GM21390 (cell line): ENCODE data around the gene MDM2.
"Not testable (repeated sequence)": the region's sequence is repeated elsewhere in the genome, so short reads cannot be mapped to it uniquely, and the experiment has no call there.

ENCODE experiments used
- ATAC-seq: cut with Tn5 transposase; IDR thresholded peaks from one replicate; pipeline ENCODE4 v1.9.1; 2021; ENCODE audit not compliant: unreplicated experiment

MDM2 gene

DNA sequence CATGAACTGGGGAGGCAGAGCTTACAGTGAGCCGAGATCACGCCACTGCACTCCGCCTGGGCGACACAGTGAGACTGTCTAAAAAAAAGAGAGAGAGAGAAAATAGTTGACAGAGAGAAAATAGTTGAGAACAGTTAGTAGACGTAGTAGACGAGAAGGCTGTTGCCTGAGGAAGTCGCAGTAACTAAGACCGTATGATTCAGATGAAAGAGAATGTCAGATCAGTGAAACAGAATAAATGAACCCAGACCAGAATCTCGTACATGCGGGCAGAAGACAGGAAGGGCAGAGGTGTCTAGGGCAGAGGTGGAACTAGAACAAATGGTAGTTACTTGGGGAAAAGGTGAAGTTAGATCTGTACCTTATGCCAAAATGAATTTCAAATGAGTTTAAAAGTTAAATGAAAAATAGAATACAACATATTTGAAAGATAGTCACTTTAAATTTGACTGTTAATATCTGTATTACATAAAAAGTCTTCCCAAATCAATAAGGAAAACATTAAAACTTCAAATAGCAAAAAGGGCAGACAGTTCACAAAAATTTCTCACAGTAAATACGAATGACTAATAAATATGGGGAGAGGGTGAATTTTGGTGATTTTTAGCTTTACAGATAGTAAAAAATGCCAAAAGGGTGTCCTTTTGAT lies 17.7 kb downstream of the MDM2 start:
- no peak for ATAC-seq

DNA sequence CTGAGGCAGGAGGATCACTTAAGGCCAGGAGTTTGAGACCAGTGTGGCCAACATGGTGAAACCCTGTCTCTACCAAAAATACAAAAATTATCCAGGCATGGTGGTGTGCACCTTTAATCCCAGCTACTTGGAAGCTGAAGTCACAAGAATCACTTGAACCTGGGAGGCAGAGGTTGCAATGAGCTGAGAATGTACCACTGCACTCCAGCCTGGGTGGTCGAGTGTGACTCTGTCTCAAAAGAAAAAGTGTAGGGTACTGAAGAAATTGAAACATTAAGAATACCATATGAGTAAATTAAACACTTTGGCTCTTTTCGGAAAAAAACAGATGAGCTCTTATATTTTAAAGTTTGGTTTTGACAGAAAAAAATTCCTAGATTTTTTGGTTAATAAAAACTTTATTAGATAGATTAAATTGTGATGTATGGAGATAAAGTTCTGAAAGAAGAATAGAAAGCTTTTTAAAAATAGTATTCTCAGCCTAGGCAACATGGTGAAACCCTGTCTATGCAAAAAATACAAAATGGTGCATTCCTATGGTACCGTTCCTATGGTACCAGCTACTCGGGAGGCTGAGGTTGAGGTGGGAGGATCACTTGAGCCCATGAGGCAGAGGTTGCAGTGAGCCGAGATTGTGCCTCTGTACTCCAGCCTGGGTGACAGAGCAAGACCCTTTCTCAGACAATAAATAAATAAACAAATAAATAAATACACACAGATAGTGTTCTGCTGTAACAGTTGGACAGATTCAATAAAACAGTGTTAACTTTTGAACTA lies 20.1 kb downstream of the MDM2 start:
- ATAC-seq = no peak

DNA sequence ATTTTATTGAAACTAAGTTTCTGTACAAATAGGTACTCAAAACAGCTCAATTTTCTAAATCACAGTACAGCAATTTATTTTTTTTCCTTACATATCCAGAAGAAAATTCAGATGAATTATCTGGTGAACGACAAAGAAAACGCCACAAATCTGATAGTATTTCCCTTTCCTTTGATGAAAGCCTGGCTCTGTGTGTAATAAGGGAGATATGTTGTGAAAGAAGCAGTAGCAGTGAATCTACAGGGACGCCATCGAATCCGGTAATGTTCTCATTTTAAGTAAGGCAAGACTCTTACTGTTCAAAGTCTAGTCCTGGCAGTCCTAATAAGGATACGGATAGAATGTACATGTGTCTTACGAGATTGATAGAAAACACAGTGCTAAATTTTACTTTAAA lies 20.7 kb downstream of the MDM2 start:
- ATAC-seq = no peak

DNA sequence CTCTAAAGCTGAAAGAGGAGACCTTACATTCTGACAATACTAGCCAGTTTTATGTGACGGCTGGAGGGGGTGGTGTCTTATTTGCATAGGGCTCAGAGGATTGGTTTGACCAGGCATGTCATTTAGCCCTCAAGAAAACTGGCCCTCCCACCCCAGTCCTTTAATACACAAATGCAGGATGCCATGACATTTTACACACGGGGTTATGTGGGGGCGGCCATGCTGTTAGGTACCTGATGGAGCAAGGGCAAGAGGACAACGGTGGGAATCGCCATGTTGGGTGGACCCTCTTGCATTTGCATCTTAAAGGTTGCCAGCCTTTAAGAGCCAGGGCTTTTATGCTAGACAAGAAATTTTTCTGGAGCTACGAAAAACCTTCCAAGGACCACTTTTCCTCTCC lies 23.3 kb downstream of the MDM2 start:
- ATAC-seq = no peak

DNA sequence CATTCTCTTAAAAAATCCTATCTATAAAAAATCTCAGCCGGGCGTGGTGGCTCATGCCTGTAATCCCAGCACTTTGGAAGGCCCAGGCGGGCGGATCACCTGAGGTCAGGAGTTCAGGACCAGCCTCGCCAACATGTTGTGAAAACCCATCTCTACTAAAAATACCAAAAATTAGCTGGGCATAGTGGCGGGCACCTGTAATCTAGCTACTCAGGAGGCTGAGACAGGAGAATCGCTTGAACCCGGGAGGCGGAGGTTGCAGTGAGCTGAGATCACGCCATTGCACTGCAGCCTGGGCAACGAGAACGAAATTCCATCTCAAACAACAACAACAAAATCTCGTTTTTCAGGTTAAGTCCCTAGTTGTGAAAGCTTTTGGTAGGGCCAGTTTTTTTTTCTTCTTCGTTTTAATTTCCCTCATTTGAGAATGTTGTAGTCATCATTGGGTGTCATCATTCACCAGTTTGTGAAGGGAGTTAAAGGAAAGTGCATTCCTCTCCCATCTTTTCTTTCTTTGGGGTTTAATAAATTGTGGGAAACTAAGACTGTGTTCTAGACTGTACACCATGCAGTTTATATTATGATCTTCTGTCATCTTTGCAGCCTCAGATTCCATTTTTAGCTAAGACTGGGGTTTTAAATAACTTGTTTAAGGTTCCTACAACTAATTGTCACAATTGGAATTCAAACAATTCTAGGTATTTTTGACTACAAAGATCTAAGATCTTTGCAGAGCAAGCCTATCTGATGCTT lies 23.9 kb downstream of the MDM2 start:
- no peak for ATAC-seq

DNA sequence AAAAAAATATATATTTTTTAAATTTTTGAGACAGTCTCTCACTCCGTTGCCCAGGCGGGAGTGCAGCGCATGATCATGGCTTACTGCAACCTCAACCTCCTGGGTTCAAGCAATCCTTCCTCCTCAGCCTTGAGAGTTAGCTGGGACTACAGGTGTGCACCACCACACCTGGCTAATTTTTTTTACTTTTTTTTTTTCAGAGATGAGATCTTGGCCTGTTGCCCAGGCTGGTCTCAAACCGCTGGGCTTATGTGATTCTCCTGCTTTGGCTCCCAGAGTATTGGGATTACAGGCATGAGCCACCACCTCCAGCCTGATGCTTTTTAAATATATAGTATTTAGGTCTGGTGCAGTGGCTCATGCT lies 24.5 kb downstream of the MDM2 start:
- ATAC-seq = no peak

DNA sequence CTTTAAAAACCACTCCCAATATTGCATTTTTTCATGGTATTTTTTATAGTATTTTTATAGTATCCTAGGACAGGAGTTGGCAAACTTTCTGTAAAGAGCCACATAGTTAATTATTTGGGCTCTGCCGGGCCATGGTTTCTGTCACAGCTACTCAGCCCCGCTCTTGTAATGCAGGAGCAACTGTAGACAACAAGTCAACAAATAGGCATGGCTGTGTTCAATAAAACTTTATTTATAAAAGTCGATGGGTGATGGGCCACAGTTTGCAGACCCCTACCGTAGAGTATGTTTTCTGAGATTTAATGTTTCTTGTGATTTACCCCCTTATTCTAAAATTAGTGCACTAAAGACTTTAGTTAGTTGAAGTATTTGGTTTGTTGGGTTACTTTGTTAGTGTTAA lies 25.5 kb downstream of the MDM2 start:
- ATAC-seq = no peak

DNA sequence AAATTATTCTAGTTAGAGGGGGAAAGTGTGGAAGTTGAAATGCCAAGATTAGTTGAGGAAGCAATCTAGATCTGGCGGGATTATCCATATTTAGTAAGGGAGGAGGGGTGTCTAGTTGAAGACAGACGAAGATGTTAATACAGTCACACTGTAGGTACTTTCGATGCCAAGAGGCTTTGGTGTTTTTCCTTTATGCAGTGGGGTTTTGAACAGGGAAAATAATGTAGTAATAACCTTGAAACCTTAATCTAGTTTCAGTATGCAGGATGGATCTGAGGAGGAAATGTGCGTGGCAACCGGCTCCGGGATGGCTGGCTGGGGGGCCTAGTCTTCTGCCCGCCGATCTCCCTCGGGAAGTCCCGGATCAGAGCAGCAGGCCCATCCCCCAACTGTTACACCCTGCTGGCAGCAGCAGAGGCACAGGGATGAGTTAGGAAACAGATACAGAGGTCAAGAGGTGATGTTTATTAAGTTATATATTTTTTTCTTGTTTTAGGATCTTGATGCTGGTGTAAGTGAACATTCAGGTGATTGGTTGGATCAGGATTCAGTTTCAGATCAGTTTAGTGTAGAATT lies 27.4 kb downstream of the MDM2 start:
- no peak for ATAC-seq

DNA sequence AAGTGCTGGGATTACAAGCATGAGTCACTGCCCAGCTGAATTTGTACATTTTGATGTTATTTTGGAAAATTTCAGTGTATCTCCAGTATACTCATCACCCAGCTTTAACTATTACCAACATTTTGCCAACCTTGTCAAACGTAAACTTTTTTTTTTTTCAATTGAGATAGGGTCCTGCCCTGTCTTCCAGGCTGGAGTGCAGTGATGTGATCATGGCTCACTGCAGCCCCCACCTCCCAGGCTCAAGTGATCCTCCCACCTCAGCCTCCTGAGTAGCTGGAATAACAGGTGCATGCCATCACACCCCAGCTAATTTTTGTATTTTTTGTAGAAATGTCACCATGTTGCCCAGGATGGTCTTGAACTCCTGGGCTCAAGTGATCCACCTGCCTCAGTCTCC lies 29.2 kb downstream of the MDM2 start:
- ATAC-seq = no peak

DNA sequence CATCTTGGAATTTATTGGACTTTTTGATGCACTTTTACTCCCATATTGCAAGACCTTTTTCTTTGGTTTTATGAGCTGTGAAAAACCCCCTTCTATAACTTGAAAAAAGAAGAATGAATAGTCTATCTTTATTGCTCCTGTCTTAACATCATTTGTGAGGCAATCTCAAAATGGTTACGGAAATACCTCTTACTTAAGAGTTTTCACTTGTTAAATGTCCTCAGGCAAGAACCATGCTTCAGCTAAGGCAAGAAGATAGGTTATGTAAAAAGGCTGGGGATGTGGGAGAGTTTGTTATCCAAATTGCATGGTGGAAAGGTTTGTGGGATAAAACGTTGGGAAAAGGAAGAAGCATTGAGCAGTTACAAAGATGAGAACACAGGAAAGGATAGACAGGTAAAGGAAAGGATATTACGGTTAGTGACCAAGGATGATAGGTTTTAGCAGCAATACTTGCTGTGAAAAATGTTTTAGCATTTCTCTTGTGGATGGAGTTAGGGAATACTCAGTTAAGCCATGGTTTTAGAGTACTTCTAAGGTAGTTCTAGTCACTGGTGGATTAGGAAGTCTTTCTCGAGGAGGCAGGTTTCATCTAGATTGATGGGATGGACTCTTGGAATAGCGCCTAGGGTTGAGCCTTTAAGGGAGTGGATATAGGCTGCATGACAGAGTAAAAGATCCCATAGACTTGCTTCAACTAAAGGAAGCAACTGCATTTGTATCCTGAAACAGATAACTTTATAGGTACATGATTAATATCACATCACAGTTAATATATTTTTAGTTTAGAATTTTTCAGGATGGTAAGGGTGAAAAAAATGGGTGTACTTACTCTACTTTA lies 30.3 kb downstream of the MDM2 start:
- no peak for ATAC-seq

DNA sequence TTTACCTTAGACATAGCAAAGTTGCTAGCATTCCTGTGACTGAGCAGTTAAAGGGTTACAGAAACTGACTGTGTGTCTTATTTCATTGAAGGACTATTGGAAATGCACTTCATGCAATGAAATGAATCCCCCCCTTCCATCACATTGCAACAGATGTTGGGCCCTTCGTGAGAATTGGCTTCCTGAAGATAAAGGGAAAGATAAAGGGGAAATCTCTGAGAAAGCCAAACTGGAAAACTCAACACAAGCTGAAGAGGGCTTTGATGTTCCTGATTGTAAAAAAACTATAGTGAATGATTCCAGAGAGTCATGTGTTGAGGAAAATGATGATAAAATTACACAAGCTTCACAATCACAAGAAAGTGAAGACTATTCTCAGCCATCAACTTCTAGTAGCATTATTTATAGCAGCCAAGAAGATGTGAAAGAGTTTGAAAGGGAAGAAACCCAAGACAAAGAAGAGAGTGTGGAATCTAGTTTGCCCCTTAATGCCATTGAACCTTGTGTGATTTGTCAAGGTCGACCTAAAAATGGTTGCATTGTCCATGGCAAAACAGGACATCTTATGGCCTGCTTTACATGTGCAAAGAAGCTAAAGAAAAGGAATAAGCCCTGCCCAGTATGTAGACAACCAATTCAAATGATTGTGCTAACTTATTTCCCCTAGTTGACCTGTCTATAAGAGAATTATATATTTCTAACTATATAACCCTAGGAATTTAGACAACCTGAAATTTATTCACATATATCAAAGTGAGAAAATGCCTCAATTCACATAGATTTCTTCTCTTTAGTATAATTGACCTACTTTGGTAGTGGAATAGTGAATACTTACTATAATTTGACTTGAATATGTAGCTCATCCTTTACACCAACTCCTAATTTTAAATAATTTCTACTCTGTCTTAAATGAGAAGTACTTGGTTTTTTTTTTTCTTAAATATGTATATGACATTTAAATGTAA lies 31.5 kb downstream of the MDM2 start:
- ATAC-seq = no peak

DNA sequence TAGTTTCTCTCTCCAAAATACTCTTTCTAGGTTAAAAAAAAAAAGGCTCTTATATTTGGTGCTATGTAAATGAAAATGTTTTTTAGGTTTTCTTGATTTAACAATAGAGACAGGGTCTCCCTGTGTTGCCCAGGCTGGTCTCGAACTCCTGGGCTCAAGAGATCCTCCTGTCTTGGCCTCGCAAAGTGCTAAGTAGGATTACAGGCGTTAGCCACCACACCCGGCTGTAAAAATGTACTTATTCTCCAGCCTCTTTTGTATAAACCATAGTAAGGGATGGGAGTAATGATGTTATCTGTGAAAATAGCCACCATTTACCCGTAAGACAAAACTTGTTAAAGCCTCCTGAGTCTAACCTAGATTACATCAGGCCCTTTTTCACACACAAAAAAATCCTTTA lies 33.2 kb downstream of the MDM2 start:
- ATAC-seq = not testable (repeated sequence)

DNA sequence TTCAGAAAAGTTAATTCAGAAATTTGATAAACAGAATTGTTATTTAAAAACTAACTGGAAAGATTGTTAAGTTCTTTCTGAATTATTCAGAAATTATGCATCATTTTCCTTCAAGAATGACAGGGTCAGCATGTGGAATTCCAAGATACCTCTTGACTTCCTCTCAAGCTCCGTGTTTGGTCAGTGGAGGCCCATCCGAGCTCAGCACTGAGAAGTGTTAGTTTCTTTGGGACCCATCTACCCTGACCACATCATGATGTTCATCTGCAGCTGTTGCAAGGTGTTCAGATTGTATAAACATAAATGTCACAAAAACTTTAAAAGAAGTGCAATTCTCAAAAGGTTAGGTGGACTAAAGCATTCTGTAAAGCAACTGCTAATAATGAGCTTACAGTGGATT lies 33.7 kb downstream of the MDM2 start:
- ATAC-seq = no peak

DNA sequence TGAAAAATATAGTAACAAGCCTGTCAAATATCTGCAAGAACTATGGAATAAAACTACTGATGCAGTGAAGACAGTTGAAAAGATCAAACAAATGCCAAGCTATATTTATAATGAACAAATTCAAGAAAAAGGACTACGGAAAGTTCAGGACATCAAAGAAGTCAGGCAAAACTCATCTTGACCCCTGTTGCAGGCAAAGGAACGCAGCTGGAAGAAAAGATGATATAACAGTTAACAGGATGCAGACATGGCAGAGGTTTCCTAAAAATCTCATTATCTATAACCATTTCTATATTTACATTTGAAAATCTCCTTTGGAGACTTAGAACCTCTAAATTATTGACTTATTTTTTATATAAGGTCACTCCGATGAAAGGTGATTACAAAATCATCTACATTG lies 34.1 kb downstream of the MDM2 start:
- ATAC-seq = no peak

DNA sequence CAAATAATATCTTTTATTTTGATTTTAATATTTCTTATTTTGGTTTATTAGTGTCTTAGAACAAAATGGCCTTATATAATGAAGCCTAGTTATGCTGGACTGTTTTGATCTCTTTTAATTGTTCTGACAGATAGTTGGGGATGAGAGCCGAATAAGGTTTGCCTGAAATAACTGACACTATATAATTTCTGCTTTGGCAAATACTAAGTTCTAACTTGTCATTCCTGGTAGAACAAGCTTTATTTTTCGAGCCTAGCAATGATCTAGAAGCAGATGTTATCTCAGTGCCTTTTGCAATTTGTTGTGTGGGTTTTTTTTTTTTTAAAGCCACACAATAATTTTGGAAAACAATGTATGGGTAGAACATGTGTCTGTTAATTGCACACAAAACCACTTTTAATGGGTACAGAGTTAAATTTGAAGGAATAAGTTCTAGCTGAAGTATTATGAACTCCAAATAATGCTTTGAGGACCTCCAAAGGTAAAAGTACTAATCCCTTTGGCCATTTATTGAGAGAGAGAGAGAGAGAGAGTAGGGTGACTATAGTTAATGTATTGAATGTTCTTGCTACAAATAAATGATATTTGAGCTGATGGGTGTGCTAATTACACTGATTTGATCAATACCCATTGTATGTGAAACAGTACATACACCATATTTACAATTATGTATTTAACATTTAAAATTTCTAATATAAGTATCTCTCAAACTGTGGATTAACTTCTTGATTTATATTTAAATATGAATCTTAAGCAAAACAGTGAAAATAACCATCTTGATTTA lies 35.0 kb downstream of the MDM2 start:
- no peak for ATAC-seq

DNA sequence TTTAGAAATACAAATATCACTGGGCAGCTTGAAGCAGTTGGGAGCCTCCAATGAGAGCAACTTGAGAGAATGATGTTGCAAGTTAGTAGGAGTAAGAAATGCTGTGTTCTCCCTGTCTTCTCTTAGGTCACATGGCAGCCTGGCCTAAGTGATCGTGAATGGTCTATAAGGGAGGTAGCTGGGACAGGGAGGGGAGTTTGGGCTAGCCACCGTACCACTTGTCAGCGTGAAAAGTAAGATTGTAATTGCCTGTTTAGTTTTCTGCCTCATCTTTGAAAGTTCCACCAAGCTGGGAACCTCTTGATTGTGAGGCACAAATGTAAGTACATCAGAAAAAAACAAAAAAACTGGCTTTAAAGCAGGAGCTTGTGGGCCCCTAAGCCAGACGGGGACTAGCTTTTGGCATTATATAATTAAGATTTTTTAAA lies 36.4 kb downstream of the MDM2 start:
- no peak for ATAC-seq

DNA sequence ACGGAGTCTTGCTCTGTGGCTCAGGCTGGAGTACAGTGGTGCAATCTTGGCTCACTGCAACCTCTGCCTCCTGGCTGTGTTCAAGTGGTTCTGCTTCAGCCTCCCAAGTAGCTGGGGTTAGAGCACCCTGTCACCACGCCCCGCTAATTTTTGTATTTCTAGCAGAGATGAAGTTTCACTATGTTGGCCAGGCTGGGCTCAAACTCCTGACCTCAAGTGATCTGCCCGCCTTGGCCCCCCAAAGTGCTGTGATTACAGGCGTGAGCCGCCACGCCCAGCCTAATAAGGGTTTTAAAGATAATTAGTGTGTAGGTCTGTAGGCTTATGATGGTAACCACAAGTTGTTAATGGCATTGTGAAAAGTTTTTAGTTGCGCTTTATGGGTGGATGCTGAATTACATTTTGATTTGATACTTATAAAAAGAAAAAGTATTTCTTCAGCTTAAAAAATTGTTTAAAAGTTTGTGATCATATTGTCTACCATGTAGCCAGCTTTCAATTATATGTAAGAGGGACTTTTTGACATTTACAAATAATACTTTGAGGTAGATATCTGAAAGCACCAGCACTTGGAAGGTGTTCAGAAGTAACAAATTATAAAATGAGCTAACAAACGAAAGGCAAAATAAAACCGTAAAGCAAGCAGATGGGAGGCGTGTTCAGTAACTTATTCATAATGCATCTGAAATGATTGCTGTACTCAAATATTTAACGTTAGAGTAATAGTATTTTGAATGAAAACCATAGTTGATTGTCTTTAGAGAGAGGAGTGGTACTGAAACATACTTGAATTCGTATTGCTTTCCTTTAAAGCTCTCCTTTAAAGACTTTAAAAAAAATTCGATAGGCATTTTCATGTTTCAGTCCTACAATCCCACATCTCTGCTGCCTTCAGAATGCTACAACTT lies 37.1 kb downstream of the MDM2 start:
- no peak for ATAC-seq

DNA sequence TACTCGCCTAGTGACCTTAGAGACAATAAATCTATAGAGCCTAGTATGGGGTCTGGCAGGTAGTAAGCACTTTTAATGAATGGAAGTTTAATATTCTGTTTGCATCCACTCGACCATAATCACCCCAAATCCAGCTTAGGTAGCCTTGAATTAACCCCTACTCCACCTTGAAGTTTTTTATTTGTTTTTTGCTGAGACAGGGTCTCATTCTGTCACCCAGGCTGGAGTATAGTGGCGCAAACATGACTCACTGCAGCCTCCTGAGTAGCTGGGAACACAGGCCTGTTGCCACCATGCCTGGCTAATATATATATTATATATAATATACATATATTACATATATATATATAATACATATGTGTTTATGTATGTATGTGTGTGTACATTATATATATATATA lies 38.8 kb downstream of the MDM2 start:
- ATAC-seq = no peak
